NCI-H1417 (cell line): ENCODE results near the gene AMBP.

ENCODE experiments used
- DNase-seq, 3 experiments: peaks; one replicate each; lab custom pipeline; 2025; lab: John Stamatoyannopoulos, UW

AMBP gene

DNA sequence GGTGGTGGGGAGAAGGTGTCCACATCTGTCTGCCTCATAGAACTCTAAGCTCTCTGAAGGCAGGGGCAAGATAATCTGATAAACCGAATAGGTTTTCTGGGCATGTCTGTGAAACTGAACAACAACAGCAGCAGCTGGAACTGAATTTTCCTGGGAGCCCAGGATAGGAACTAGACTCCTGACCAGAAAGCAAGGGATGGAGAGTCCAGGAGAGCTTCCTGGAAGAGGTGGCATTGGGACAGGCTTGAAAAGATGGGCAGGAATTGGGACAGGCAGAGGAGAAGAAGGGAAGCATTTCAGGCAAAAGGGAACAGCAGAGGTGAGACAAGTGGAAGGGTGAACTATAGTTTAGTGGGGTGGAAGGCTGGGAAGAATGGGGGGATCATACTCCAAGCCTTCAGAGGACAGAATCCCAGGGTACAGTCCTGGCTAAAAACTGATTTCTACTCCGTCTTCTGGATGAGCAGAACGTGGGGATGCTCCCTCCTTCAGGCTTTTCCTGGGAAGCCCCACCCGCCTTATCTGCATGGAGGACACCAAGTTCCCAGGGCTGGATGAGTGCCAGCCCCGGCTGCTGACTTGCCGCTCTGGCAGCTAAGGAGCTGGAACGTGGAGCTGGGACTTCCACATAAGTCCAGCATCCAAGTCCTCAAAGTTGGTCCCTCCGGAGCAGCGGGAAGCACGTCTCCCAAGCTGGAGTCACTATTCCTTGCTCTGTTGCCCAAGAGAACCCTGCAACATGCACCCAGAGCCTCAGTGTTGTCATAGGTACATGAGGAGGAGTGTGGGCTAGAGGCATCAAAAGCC, 34.9 kb upstream of the AMBP start:
- DNase-seq, result peak in 1 of 3 experiments; percentile 2

DNA sequence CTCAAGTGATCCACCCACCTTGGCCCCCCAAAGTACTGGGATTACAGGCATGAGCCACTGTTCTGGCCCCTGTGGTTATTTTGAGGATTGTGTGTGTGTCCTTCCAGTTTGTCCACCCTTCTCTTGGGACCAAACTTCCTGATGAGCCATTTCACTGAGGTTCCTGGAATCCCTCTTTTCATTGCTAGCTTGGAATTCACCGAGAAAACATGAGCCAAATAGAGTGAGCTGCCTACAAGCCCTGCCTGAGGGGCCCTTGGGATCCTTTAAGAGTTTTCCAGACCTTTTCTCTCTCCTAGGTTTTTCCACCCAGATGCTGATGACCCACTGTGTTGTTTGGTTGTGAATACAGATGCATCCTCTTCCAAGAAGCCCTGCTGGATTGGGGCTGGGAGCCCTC, 34.2 kb upstream of the AMBP start:
- DNase-seq, result no peak

DNA sequence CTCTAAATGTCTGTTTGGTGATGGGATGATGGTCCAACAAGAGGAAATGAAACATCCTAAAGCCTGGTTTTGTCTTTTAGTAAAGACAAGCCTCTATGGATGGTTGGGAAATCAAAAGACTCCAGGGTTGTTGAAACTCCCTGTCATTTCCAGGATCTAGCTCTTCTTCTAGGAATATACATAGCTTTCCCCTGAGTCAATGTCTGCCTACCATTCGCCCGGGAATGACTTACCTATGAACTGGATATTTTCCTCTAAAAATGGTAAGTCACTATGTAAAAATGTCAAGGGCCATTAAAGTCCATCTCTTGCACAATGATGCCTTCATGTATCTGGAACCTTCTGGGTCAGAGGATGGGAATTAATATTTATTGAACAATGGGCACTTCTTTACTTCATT, 32.1 kb upstream of the AMBP start:
- DNase-seq, result no peak

DNA sequence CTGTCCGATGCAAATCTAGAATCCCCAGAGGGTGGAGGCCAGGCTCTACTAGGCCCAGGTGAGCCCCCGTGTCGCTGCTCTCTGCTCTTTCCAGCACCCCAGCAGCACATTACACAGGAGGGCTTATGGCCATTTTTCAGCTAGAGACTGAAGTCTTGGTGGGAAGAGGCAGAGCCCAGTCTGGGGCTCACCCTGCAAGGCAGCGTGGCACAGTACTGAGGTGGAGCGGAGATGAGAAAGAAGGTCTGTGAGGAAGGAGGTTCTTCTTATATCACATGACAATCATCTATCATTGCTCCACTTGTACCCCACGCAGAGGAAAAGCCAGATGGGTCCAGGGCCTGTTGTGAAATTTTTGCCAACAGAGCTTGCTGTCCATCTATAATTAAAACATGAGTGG, 31.0 kb upstream of the AMBP start:
- DNase-seq, result no peak

DNA sequence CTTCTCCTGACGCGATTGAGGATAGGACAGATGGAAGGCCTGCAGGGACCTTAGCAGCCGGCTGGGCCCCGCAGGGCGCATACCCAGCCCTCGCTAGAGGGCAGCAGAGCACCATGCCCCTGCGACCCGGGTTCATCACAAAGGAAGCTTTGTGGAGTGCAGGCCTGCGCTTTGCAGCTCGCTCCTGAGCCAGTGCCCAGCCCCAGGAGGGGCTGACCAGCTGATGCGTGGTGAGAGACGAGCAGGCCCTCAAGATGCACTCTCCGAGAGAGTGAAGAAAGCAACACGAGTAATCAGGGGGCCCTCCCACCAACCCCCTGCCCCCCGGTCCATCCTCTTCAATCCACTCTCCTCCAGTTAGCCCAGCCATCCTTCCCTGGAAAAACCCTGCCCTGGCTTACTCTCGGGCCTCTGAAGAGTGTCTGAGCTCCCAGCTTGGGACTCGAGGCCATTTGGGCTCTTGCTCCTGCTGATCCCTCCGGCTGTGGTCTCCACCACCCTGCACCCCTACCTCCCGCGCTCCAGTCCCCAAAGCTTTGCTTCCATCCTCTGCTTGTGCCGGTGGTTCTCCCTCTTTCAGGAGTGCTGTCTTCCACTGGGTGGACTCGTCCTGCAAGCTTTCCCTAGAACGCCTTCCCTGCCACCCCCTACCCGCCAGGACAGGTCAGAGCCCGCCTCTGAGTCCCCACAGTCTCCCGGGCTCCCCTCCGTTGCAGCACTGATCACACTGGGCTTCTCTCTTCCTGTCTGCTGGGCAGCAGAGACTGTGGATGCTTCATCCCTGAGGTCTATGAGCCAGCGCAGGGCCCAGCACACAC, 30.1 kb upstream of the AMBP start:
- peak; percentile 2 to 78 (median 53) for DNase-seq

DNA sequence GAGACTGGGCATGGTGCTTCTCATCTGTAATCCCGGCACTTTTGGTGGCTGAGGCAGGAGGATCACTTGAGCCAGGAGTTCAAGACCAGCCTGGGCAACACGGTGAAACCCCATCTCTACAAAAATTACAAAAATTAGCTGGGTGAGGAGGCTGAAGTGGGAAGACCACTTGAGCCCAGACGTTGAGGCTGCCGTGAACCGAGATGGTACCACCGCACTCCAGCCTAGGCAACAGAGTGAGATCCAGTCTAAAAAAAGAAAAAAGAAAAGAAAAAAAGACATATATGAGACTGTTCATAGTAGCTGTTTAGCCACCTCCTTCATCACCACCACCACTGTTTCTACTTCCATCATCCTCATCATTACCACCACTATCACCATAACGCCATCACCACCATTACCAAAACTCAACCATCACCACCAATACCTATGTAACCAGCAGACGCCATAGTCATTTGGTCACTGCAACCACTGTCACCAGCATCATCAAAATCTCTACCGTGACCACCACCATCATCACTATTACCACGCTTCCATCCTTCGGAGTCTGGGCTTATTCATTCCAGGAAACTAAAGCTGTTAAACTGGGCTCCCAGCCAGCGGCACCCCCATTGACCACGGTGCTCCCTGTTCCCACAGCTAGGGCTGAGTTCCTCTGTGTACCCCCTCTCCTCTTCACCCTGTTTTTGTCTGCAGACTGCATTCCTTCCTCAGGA, 29.3 kb upstream of the AMBP start:
- DNase-seq, result no peak

DNA sequence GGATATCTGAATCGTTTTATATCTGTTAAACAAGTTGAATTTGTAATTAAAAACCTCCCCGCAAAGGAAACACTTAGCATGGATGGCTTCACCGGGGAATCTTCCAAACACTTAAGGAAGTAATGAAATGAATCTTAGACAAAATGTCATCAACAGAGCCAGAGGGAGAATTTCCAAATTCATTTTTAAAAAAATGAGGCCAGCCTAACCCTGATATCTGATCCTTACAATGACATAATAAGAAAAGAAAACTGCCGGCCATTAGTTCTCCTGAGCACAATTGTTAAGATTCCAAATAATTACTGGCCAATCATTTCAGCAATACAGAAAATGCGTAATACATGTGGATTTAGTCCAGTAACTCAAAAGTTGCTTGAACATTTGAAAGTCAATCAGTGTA, 27.1 kb upstream of the AMBP start:
- no peak for DNase-seq

DNA sequence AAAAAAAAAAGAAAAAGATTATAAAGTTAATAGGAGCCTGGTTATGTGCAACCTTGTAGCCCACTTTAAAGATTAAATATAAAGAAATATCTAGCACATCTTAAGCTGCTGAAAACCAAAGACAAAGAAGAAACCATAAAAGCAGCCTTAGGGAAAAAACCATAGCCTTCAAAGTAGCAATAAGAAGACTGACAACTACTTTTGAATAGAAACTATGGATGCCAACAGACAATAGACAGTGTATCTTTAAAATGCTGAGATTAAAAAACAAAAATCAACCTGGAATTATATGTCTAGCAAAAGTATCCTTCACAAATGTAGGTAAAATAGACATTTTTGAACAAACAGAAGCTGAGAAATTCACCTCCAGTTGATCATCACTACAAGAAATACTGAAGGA, 24.4 kb upstream of the AMBP start:
- no peak for DNase-seq

DNA sequence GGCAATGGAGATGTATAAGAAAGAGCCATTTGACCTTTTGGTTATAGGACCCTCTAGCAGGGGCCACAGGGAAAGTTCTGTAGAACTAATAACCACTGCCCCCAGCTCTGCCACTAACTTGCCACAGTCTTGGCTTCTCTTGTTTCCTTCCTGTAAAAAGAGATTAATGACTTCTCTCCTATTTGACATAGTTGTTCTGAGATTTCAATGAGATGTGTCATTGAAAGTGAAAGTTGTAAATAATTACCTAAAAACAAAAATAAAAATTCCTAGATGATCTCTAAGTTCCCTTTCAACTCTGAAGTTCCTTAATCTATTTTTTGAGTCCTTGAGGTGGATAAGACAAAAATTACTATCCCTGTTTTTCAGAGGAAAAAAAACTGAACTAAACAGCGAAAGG, 22.4 kb upstream of the AMBP start:
- DNase-seq, result no peak

DNA sequence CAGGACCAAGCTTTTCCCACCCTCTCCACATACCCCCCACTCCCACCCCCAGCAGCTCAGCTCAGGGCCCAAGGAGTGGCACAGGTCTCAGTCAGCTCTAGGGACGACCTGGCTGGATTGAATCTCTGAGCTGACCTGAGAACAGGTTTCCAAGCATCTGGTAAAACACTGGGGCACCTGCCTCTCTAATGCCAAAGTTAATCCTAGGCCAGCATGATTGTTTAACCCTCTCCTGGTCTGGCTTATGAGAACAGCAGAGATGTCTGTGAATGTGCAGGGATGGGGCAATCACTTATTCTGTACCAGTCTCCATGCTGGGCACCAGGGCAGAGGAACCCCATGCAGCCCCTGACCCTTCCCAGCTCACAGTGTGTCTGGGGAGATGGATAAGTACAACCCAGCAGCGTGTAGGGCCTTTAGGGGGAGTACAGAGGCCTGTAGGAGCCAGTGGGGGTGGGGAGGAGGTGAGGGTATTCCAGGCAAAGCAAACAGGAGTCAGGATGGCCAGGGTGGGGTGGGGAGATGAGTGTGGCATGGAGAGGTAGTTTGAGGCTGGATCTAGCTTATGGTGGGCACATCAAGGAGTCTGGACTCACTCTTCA, 21.7 kb upstream of the AMBP start:
- DNase-seq, result no peak

DNA sequence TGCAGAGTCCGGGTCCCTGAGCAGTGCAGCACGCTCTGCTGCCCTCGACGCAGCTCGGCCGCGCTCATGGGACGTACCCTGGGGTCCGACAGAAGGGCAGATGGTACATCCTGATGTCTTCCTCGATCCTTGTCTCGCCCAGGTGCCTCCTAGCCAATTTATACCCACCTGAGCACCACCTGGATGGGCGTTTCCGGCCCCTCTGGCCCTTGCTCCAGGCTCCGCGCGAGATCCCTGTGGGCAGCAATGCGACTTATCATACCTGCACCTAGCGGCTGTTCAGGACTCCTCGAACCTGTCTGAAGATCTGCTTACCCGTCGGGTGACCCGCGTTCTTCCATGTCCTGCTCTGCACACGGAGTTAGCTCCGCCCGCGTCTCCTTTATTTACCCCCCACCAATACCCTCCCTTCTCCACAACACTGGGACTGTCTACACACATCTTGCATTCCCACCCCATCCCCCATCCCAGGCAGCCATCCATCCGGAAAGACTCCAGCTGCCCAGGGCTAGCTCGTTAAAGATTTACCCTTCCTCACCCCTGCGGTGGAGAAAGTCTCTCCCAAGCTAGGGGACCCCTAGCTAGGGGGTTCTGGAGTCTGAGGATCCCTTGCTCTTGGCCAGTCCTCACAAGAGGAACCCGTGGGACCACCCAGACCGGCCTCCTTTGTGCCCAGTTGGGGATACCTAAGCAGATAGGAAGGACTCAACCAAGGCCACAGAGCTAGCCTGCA, 21.0 kb upstream of the AMBP start, which contains the start of gene KIF12:
TSS of gene KIF12 (minus strand) at position 357 of the 733 bp plus-strand sequence. CDS start at position 341, 16 bp downstream.
- DNase-seq, result peak in 2 of 3 experiments; percentile 55 to 59

DNA sequence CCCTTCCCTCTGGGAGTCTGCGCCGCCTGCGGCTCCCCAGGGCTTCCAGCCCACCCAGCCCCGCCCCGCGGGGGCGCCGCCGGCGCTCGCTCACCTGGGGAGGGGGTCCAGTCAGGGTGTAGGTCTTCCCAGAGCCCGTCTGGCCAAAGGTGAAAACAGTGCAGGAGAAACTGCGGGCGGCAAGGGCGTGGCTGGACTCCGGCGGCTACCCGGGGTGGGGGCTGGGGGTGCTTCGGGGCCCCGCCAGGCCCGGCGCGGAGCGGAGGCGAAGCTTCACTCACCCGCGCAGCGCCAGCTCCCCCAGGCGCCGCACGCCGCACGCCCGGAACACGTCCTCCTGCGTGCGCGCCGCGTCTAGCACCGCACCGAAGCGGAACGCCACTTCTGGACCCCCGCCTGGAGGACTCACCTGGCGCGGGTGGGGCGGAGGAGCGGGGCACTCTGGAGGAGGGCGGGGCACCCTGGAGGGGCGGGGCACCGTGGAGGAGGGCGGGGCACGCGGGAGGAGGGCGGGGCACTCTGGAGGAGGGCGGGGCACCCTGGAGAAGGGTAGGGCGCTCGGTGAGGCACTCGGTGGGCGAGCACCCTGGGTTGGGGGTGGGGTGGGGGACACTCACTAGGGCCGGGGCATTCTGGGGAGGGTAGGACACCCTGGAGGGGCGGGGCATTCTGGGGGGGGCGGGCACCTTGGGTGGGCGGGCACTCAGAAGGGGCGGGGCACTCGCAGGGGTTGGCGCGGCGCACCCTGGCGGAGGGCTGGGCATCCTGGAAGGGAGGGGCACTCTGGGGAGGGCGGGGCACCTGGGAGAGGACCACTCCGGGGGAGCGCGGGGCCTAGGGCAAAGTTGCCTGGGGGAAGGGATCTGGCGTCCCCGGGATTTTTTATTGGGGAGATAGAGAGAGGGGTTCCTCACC, 20.2 kb upstream of the AMBP start:
- DNase-seq, result peak in 2 of 3 experiments; percentile 84 to 85

DNA sequence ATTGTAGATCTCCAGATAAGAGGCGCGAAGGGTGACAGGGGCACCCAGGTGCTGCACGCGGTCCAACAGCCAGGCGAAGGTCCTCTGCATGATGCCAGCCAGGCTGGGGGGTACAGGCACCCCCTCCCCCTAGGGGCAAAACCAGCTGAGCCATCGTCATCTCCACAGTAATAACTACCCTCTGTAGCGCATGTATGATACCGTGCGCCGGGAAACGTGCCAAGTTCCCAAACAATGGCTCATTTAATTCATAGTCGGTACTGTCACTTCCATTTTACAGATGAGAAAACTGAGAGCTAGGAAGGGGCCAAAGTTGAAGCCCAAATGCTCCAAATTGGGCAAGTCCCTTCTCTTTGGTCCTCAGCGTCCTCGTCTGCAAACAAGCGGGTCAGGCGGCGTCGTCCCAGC, 19.5 kb upstream of the AMBP start:
- peak in 2 of 3 experiments; percentile 67 to 78 for DNase-seq

DNA sequence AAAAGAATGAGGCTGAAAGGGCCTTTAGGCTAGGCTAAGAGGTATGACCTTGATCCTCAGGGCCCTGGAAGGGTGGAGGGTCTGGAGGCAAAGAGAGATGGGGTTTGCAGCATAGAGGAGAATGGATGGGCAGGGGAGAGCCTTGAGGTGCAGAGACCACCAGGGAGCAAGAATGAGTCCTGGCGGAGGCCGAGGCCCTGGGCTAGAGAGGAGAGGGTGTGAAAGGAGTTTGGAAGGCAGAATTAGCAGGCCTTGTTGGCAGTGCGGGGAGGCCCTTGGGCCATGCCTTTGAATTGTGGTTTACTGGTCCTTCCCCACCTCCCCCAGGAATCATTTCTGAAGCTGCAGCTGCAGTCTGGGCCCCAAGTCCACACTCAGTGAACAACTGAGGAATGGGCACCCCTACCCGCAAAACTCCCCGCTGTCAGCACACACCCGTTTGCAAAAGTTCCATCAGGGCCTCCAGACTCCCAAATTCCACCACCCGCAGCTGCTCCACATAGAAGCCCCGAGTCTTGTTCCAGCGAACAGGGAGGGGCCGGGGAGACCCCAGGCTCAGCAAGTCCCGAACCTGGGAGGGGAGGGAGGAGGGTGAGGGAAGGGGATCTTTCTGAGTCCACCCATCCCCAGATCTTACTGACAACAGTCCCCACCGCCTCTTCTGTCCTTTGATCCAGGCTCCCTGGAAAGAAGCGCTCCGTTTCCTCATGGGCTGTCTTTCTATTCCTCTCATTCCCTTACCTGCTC, 18.9 kb upstream of the AMBP start:
- no peak for DNase-seq

DNA sequence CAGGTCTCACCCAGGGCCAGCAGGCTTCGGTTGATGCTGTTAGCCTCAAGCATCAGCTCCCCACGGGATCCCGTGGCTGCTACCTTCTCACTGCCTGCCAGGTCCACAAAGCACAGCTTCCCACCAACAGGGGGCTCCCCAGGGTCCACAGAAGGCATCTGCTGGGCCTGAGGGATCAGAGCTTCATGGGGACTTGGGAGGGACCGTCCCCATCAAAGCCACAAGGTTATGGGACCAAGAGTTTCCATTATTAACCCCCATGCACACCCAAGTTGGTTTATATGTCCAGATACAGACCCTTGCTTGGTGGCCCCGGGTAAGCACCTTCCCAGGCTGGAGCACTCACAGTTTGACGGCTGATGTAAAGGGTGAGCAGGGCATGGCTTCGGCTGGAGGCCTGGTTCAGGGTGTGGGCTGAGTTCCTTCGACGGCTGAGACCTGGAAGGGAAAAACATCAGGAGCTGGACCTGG, 18.0 kb upstream of the AMBP start:
- no peak for DNase-seq

DNA sequence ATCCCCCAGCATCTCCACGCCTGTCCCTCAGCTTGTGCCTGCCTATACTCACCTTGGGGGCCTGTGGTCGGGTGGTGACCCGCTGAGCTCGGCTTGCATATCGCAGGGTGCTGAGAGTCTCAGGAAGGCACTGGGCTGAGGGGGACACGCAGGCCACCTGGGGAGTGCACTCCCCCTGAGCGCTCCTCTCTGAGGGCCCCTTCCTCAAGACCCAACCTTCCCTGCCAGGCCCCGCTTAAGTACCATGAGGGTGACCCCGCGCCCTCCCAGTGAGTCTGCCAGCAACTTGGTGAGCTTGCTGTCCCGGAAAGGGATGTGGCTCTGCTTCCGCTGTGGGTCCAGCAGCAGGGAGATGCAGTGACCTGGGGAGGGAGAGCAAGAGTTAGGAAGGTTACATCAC, 16.9 kb upstream of the AMBP start:
- no peak for DNase-seq

DNA sequence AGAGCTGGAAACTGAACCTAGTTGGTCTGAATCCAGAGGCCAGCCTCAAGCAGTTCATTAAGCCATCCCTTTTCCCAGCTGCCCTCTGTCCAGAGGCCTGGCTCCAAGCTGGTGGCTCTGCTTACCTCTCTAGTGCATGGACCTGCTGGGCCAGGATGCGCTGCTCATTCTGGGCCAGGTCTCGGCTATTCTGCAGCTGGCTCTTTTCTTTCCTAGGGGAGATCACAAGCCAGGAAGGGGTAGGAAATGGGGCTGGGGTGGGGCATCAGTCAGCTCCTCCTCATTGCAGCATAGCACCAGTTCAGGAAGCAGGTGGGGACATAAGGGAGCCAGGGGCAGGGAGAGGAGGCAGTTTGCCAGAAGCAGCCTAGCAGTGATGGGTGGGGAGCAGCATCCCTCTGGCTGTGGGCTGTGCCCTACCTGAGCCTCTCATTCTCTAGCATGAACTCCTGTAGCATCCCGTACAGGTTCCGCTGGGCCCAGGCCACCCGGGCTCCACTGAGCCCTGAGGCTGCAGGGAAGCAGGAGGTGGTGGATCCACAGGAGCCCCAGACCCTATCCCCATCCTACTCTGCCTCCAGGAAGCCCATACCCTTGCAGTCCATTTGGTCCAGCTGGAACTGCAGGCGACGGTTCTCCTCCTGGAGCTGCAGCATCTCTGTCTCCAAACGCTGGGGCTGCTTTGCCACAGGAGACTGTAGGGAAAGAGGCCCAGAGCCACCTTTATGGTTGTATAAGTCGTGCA, 15.8 kb upstream of the AMBP start:
- no peak for DNase-seq

DNA sequence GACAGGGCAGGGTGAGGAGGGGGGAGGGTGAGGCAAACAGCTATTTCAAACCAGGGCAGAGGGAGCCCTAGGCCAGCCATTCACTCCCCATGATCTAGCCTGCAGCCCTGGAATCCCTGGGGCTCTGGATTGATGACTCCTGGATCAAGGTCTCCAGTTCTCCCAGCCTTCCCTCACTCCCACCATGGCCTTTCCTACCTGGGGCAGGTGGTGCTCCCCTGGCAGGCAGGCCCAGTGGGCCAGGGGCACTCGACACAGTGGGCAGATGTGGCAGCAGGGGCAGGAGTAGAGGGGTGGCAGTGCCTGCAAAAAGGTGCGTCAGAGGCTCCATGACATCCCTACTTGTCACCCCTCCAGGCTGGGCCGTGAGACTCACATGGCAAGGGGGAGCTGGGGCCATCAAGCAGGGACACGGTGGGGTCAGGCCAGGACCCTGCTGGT, 15.0 kb upstream of the AMBP start:
- no peak for DNase-seq

DNA sequence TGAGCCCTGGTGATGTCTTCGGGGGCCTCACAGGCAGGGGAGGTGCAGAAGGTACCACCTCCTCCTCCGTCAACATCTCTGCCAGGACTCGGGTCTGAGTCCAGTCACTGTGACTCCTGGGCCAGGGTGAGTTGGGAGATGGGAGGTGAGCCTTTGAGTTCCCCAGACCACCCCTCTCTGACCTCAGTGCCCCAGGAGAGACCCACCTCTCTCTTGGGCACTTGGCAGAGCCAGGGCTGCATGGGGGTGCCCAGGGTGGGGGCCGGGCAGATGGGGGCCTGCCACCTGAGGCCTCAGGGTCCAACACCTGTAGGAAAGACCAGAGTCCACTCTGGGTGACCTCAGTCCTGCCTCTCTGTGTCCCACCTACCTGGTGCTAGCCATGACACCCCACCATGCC, 14.2 kb upstream of the AMBP start:
- DNase-seq, result no peak
